Nephron (organoid): ENCODE measurements around the gene PRRG2.

Experiments
- H3K27ac Mint-ChIP-seq, 3 experiments: 2 replicates each; pipeline ENCODE4 v1.8.0; 2020; ENCODE audit warnings: mixed read lengths in 3 of 3, mild to moderate bottlenecking in 2 of 3, moderate library complexity in 1 of 3
- H3K27me3 Mint-ChIP-seq: 2 replicates; pipeline ENCODE4 v1.8.0; 2021; ENCODE audit warnings: low read depth, mild to moderate bottlenecking, moderate library complexity, mixed read lengths
- H3K36me3 Mint-ChIP-seq: 2 replicates; pipeline ENCODE4 v1.8.0; 2020; ENCODE audit warnings: low read depth, mixed read lengths
- H3K4me1 Mint-ChIP-seq: 2 replicates; pipeline ENCODE4 v1.8.0; 2020; ENCODE audit warnings: mixed read lengths
- H3K4me3 Mint-ChIP-seq, 3 experiments: 2 replicates each; pipeline ENCODE4 v1.8.0; 2020; ENCODE audit warnings: mild to moderate bottlenecking in 3 of 3, mixed read lengths in 3 of 3, moderate library complexity in 2 of 3
- H3K9me3 Mint-ChIP-seq: 2 replicates; pipeline ENCODE4 v1.8.0; 2020; ENCODE audit warnings: mixed read lengths
- TF ChIP-seq, protein P1 (sequence below), 3 experiments: fragments of 200-600 bp; sonication (generic); IDR thresholded peaks; one replicate each; pipeline ENCODE4 v1.5.0; 2021; ENCODE audit warnings: antibody characterized with exemption in 3 of 3; ENCODE audit not compliant: unreplicated experiment in 3 of 3

Gene PRRG2

DNA sequence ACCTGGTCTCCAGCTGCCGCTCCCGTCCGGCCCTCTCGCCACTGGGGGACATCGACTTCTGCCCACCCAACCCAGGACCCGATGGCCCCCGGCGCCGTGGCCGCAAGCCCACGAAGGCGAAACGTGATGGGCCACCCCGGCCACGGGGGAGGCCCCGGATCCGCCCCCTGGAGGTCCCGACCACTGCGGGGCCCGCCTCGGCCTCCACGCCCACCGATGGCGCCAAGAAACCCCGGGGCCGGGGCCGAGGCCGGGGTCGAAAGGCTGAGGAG, 16.5 kb downstream of the PRRG2 start:
- Mint-ChIP-seq H3K36me3 (peaks cover 44% of the 10 kb centered on the region), H3K4me3 (no peak overlapping the region), H3K27me3 (no peaks in the 10 kb centered on the region), H3K27ac (no peak overlapping the region), H3K9me3 (no peaks in the 10 kb centered on the region), H3K4me1 (peaks cover 14% of the 10 kb centered on the region)
- TF ChIP-seq, protein P1, sequence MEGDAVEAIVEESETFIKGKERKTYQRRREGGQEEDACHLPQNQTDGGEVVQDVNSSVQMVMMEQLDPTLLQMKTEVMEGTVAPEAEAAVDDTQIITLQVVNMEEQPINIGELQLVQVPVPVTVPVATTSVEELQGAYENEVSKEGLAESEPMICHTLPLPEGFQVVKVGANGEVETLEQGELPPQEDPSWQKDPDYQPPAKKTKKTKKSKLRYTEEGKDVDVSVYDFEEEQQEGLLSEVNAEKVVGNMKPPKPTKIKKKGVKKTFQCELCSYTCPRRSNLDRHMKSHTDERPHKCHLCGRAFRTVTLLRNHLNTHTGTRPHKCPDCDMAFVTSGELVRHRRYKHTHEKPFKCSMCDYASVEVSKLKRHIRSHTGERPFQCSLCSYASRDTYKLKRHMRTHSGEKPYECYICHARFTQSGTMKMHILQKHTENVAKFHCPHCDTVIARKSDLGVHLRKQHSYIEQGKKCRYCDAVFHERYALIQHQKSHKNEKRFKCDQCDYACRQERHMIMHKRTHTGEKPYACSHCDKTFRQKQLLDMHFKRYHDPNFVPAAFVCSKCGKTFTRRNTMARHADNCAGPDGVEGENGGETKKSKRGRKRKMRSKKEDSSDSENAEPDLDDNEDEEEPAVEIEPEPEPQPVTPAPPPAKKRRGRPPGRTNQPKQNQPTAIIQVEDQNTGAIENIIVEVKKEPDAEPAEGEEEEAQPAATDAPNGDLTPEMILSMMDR (IDR thresholded peaks at IDR 0.05; ENCODE audit: unreplicated experiment in 3 of 3): no peak

DNA sequence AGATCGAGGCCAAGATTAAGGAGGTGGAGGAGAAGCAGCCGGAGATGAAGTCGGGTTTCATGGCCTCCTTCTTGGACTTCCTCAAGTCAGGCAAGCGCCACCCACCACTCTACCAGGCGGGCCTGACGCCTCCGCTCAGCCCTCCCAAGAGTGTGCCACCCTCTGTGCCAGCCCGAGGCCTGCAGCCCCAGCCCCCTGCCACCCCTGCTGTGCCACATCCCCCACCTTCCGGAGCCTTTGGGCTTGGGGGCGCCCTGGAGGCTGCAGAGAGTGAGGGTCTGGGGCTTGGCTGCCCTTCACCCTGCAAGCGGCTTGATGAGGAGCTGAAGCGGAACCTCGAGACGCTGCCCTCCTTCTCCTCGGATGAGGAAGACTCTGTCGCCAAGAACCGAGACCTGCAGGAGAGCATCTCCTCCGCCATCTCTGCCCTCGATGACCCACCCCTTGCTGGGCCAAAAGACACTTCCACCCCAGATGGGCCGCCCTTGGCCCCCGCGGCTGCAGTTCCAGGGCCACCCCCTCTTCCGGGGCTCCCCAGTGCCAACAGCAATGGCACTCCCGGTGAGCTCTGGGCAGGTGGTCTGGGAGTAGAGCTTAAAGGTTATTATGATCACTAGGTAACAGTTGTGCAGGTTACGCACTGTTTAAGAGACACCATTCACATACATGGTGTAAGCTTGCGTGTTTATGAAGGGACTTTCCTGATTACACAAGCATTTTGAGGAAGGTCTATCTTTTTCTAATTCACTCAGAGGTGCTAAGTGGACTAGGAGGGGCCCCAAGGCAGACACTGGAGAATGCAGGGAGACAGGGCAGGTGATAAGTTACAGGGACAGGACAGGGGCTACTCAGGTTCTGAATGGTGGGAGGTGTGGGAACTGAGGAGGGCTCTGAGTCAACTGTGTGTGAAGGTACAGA, 18.5 kb downstream of the PRRG2 start:
- H3K4me3 Mint-ChIP-seq: no peak overlapping the region
- H3K9me3 Mint-ChIP-seq: no peaks in the 10 kb centered on the region
- no peak overlapping the region for H3K27ac Mint-ChIP-seq
- TF ChIP-seq, protein P1 (IDR thresholded peaks at IDR 0.05; ENCODE audit: unreplicated experiment in 3 of 3): no peak
- H3K27me3 Mint-ChIP-seq: no peaks in the 10 kb centered on the region
- no peaks in the 10 kb centered on the region for H3K4me1 Mint-ChIP-seq
- peaks cover 44% of the 10 kb centered on the region for H3K36me3 Mint-ChIP-seq

DNA sequence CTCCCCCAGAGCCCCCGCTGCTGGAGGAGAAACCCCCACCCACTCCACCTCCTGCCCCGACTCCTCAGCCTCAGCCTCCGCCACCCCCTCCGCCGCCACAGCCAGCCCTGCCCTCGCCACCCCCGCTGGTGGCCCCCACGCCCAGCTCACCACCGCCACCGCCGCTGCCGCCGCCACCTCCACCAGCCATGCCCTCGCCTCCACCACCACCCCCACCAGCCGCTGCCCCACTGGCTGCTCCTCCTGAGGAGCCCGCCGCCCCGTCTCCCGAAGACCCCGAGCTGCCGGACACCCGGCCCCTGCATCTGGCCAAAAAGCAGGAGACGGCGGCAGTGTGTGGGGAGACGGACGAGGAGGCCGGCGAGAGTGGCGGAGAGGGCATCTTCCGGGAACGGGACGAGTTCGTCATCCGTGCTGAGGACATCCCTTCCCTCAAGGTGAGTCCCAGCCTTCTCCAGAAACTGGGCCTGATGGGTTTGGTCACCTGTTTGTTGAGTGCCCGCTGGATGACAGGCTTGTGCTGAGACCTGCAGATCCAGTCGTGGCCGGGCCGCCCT, 20.4 kb downstream of the PRRG2 start:
- Mint-ChIP-seq H3K4me3 (no peak overlapping the region), H3K9me3 (no peaks in the 10 kb centered on the region), H3K27ac (no peak overlapping the region), H3K4me1 (no peaks in the 10 kb centered on the region), H3K27me3 (no peaks in the 10 kb centered on the region), H3K36me3 (peaks cover 50% of the 10 kb centered on the region)
- TF ChIP-seq, protein P1 (IDR thresholded peaks at IDR 0.05; ENCODE audit: unreplicated experiment in 3 of 3): no peak

DNA sequence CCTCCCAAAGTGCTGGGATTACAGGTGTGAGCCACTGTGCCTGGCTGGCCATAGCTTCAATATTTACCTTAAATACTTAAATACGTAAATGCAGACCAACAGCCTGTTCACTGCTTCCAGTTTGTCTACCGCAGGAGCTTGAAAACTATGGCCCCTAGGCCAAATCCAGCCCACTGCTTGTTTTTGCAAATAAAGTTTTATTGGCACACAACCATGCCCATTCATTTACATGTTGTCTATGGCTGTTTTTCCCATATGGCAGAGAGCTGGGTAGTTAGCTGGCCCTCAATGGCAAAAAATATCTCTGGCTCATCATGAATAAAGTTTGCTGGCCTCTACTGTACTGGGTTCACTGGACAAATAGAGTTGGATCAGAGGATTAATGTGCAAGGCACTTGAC, 21.7 kb downstream of the PRRG2 start:
- Mint-ChIP-seq H3K4me3 (no peak overlapping the region), H3K36me3 (peaks cover 59% of the 10 kb centered on the region), H3K9me3 (no peaks in the 10 kb centered on the region), H3K4me1 (no peaks in the 10 kb centered on the region), H3K27me3 (no peaks in the 10 kb centered on the region), H3K27ac (no peak overlapping the region)
- TF ChIP-seq, protein P1 (IDR thresholded peaks at IDR 0.05; ENCODE audit: unreplicated experiment in 3 of 3): no peak

DNA sequence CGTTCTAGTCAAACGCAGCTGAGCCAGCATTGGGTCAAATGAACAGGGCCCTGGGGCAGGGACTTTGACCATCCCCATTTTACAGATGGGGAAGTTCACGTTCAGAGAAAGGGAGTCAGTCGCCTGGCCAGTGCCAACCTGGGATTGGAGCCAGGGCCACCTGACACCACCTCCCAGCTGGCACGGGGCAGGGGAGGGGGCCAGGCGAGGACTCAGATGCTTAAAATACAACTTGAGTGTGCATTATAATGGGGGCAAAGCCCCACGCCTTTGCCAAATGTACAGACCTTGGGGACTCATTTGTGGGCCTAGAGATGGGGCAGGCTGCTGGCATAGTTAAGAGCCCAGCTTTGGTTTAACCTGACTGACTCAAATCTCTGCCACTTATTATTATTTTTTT, 24.5 kb downstream of the PRRG2 start:
- Mint-ChIP-seq H3K4me3 (no peak overlapping the region), H3K27me3 (no peaks in the 10 kb centered on the region), H3K36me3 (peaks cover 59% of the 10 kb centered on the region), H3K9me3 (no peaks in the 10 kb centered on the region), H3K27ac (no peak overlapping the region), H3K4me1 (no peaks in the 10 kb centered on the region)
- TF ChIP-seq, protein P1 (IDR thresholded peaks at IDR 0.05; ENCODE audit: unreplicated experiment in 3 of 3): no peak
